ENCODE measurements around the gene L3HYPDH. TPM values are rescaled to one million over a fixed set of nuclear protein-coding genes. Genes with fewer than 3 reads are reported as not detected.

The L3HYPDH gene
- polyA plus RNA-seq, 1 donor (not counting 4 experiments of a cell fraction or from before 2014, with no cell fraction given), result 37.5 TPM

DNA sequence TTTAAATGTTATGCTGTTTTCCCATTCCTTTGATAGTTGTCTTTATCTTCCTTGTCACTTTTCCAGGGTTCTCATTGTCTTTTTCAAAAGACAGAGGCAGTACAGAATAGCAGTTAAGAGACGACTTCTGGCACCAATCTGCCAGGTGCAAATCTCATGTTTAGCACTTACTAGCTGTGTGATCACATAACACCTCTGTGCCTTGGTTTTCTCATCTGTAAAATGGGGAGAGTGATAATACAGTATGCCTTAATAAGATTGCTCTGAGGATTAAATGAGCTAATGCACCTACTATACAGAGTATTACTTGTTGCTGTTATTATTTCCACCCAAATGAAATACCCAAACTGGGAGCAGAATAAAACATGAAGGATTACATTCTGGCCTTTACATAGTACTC lies 23.8 kb downstream of the L3HYPDH start:
- Histone ChIP-seq H4K20me1 (ENCODE audit: control insufficient read depth, extremely low read depth, insufficient read depth, low read length) (no peaks in the 10 kb centered on the region), H3K79me2 (ENCODE audit: control insufficient read depth, insufficient read depth, low read length) (no peaks in the 10 kb centered on the region), H3K27ac (ENCODE audit: control insufficient read depth, insufficient read depth, low read length) (no peak overlapping the region), H3K4me1 (ENCODE audit: control insufficient read depth, extremely low read depth, insufficient read depth, low read length) (peaks cover 3% of the 10 kb centered on the region), H3K4me2 (ENCODE audit: control insufficient read depth, extremely low read depth, insufficient read depth, low read depth, low read length) (no peak overlapping the region), H3K36me3 (ENCODE audit: control insufficient read depth in 2 of 2, extremely low read depth in 1 of 2, insufficient read depth in 2 of 2, low read length in 2 of 2) (peaks cover 5 to 8% of the 10 kb centered on the region in 2 experiments), H3K9ac (ENCODE audit: control insufficient read depth, extremely low read depth, insufficient read depth, low read length) (no peak overlapping the region), H3K9me3 (ENCODE audit: control insufficient read depth, low read depth, low read length) (no peaks in the 10 kb centered on the region), H3K9me1 (ENCODE audit: control insufficient read depth, extremely low read depth, insufficient read depth, low read length) (no peaks in the 10 kb centered on the region), H3K4me3 (ENCODE audit: control insufficient read depth in 2 of 3, extremely low read depth in 1 of 3, insufficient read depth in 2 of 3, low read depth in 1 of 3, low read length in 3 of 3) (no peak overlapping the region), H3K27me3 (ENCODE audit: control insufficient read depth, extremely low read depth, insufficient read depth, low read length) (no peaks in the 10 kb centered on the region), H2AFZ (ENCODE audit: control insufficient read depth, low read length) (no peak overlapping the region)
- DNase-seq (ENCODE audit: low read depth, low spot score) (no peak), FAIRE-seq (no peak)
- TF ChIP-seq, protein P1, sequence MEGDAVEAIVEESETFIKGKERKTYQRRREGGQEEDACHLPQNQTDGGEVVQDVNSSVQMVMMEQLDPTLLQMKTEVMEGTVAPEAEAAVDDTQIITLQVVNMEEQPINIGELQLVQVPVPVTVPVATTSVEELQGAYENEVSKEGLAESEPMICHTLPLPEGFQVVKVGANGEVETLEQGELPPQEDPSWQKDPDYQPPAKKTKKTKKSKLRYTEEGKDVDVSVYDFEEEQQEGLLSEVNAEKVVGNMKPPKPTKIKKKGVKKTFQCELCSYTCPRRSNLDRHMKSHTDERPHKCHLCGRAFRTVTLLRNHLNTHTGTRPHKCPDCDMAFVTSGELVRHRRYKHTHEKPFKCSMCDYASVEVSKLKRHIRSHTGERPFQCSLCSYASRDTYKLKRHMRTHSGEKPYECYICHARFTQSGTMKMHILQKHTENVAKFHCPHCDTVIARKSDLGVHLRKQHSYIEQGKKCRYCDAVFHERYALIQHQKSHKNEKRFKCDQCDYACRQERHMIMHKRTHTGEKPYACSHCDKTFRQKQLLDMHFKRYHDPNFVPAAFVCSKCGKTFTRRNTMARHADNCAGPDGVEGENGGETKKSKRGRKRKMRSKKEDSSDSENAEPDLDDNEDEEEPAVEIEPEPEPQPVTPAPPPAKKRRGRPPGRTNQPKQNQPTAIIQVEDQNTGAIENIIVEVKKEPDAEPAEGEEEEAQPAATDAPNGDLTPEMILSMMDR (optimal IDR thresholded peaks at IDR 0.05 in 1 of 3, IDR thresholded peaks at IDR 0.05 in 1 of 3, conservative IDR thresholded peaks at IDR 0.05 in 1 of 3; ENCODE audit: extremely low read depth in 1 of 3, insufficient read depth in 2 of 3, low read length in 3 of 3), result no peak
- TF ChIP-seq EZH2 (IDR thresholded peaks at IDR 0.05; ENCODE audit: low read length), result no peak
- dilution Hi-C loops (cut with MboI; ENCODE audit: extremely low pct_ligation_motif_present, low sequenced_read_pairs), result no loop called here

DNA sequence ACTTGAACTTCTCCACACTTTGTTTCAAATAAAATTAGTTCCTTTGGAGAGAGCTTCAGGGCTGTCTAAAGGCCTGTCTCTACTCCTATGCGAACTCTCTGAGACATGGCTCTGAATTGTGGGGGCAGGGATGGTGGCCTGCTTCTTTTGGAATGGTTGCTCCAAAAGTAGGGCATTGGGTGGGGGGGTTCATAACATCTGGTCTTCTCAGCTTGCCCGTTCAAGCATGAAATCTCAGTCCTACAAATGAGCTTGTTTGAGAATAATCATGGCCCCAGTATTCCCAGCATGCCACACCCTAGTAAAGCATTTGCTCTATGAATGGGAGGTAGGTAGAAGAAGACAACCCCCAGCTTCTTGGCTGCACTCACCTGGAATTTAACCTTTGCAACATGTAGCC lies 25.7 kb downstream of the L3HYPDH start:
- H3K4me2 ChIP-seq (ENCODE audit: control insufficient read depth, extremely low read depth, insufficient read depth, low read depth, low read length), result no peak overlapping the region
- no peak overlapping the region for H3K9ac ChIP-seq (ENCODE audit: control insufficient read depth, extremely low read depth, insufficient read depth, low read length)
- peaks cover 5 to 10% of the 10 kb centered on the region in 2 experiments for H3K36me3 ChIP-seq (ENCODE audit: control insufficient read depth in 2 of 2, extremely low read depth in 1 of 2, insufficient read depth in 2 of 2, low read length in 2 of 2)
- DNase-seq (ENCODE audit: low read depth, low spot score) (no peak), FAIRE-seq (no peak)
- H4K20me1 ChIP-seq (ENCODE audit: control insufficient read depth, extremely low read depth, insufficient read depth, low read length), result no peaks in the 10 kb centered on the region
- no peaks in the 10 kb centered on the region for H3K9me1 ChIP-seq (ENCODE audit: control insufficient read depth, extremely low read depth, insufficient read depth, low read length)
- H2AFZ ChIP-seq (ENCODE audit: control insufficient read depth, low read length), result no peak overlapping the region
- peaks cover 3% of the 10 kb centered on the region for H3K4me1 ChIP-seq (ENCODE audit: control insufficient read depth, extremely low read depth, insufficient read depth, low read length)
- no peak overlapping the region for H3K27ac ChIP-seq (ENCODE audit: control insufficient read depth, insufficient read depth, low read length)
- no peaks in the 10 kb centered on the region for H3K9me3 ChIP-seq (ENCODE audit: control insufficient read depth, low read depth, low read length)
- no peaks in the 10 kb centered on the region for H3K79me2 ChIP-seq (ENCODE audit: control insufficient read depth, insufficient read depth, low read length)
- dilution Hi-C loops (cut with MboI; ENCODE audit: extremely low pct_ligation_motif_present, low sequenced_read_pairs), result no loop called here
- no peaks in the 10 kb centered on the region for H3K27me3 ChIP-seq (ENCODE audit: control insufficient read depth, extremely low read depth, insufficient read depth, low read length)
- no peak for TF ChIP-seq EZH2 (IDR thresholded peaks at IDR 0.05; ENCODE audit: low read length)
- TF ChIP-seq, protein P1 (optimal IDR thresholded peaks at IDR 0.05 in 1 of 3, IDR thresholded peaks at IDR 0.05 in 1 of 3, conservative IDR thresholded peaks at IDR 0.05 in 1 of 3; ENCODE audit: extremely low read depth in 1 of 3, insufficient read depth in 2 of 3, low read length in 3 of 3), result no peak
- H3K4me3 ChIP-seq (ENCODE audit: control insufficient read depth in 2 of 3, extremely low read depth in 1 of 3, insufficient read depth in 2 of 3, low read depth in 1 of 3, low read length in 3 of 3), result no peak overlapping the region

All from keratinocyte (primary cell).